GM19035 (cell line): ENCODE results near the gene PKLR.
"Not testable (repeated sequence)": the region's sequence is repeated elsewhere in the genome, so short reads cannot be mapped to it uniquely, and the experiment has no call there.

ENCODE experiments used
- ATAC-seq: cut with Tn5 transposase; IDR thresholded peaks from one replicate; pipeline ENCODE4 v1.9.1; 2021; ENCODE audit not compliant: unreplicated experiment

The PKLR gene

GRCh38 chr1:155318082-155318481 is 16.8 kb upstream of the PKLR start:
- no peak for ATAC-seq

- ATAC-seq = no peak
Observed at GRCh38 chr1:155316922-155317321, 15.7 kb upstream of the PKLR start.

GRCh38 chr1:155313261-155313660 is 12.0 kb upstream of the PKLR start:
- no peak for ATAC-seq

- ATAC-seq = no peak
Observed at GRCh38 chr1:155309423-155310021, 8.3 kb upstream of the PKLR start.

GRCh38 chr1:155308493-155309422 is 7.5 kb upstream of the PKLR start, which contains the start of gene FDPS:
Gene FDPS (plus strand): TSS chr1:155308866. CDS start chr1:155309790, 924 bp downstream.
- peak; percentile 97 for ATAC-seq

- ATAC-seq = no peak
Observed at GRCh38 chr1:155307247-155307740, 6.1 kb upstream of the PKLR start.

GRCh38 chr1:155305881-155306391 is 4.7 kb upstream of the PKLR start:
- ATAC-seq = no peak

- ATAC-seq = no peak
Observed at GRCh38 chr1:155304558-155305063, 3.4 kb upstream of the PKLR start.

- ATAC-seq = no peak
Observed at GRCh38 chr1:155300553-155301329, 497 bp downstream of the PKLR start.

- no peak for ATAC-seq
Observed at GRCh38 chr1:155300024-155300423, 1.2 kb downstream of the PKLR start.

GRCh38 chr1:155297384-155297783 is 3.9 kb downstream of the PKLR start:
- no peak for ATAC-seq

GRCh38 chr1:155296661-155297060 is 4.6 kb downstream of the PKLR start:
- no peak for ATAC-seq

GRCh38 chr1:155295942-155296267 is 5.3 kb downstream of the PKLR start:
- no peak for ATAC-seq

GRCh38 chr1:155295183-155295941 is 5.9 kb downstream of the PKLR start:
- no peak for ATAC-seq

- ATAC-seq = no peak
Observed at GRCh38 chr1:155294520-155295182, 6.6 kb downstream of the PKLR start.

- no peak for ATAC-seq
Observed at GRCh38 chr1:155293086-155293749, 8.0 kb downstream of the PKLR start.

- not testable (repeated sequence) for ATAC-seq
Observed at GRCh38 chr1:155291006-155291405, 10.2 kb downstream of the PKLR start.

GRCh38 chr1:155287987-155288543 is 13.2 kb downstream of the PKLR start:
- no peak for ATAC-seq

GRCh38 chr1:155286544-155286943 is 14.7 kb downstream of the PKLR start:
- no peak for ATAC-seq
